ENCODE results near the gene KRT79.

Gene KRT79

GRCh38 chr12:52836042-52836466 lies 1.9 kb upstream of the KRT79 start:
- Histone ChIP-seq H3K4me2 (ENCODE audit: low read length) (no peak overlapping the region), H3K9ac (ENCODE audit: low read length) (no peak overlapping the region), H3K4me1 (ENCODE audit: insufficient read depth, low read length, severe bottlenecking) (no peaks in the 10 kb centered on the region), H3K36me3 (ENCODE audit: insufficient read depth, low read length) (no peaks in the 10 kb centered on the region), H3F3A (ENCODE audit: insufficient read depth, low read length) (no peaks in the 10 kb centered on the region), H3K4me3 (ENCODE audit: low read depth, low read length, poor library complexity, severe bottlenecking) (no peak overlapping the region), H3K27ac (ENCODE audit: low read depth, low read length, poor library complexity, severe bottlenecking) (no peak overlapping the region), H3K79me2 (ENCODE audit: insufficient read depth, low read length) (no peaks in the 10 kb centered on the region), H3K9me2 (ENCODE audit: low read depth, low read length) (no peaks in the 10 kb centered on the region), H3K9me3 (ENCODE audit: low read length) (no peaks in the 10 kb centered on the region), H2AFZ (ENCODE audit: low read length) (no peak overlapping the region), H4K20me1 (ENCODE audit: insufficient read depth, low read length) (no peaks in the 10 kb centered on the region), H3K27me3 (ENCODE audit: insufficient read depth, low read length) (peaks cover 9% of the 10 kb centered on the region; the same call in 1 of the 2 replicates)
- TF ChIP-seq CTCF (IDR thresholded peaks at IDR 0.05; ENCODE audit: low read length) (no peak), EZH2 (IDR thresholded peaks at IDR 0.05; ENCODE audit: borderline replicate concordance, low read length) (no peak)

- no peaks in the 10 kb centered on the region for H3K79me2 ChIP-seq (ENCODE audit: insufficient read depth, low read length)
- H3K4me3 ChIP-seq (ENCODE audit: low read depth, low read length, poor library complexity, severe bottlenecking), result no peak overlapping the region
- TF ChIP-seq EZH2 (IDR thresholded peaks at IDR 0.05; ENCODE audit: borderline replicate concordance, low read length) (no peak), CTCF (IDR thresholded peaks at IDR 0.05; ENCODE audit: low read length) (no peak)
- peaks cover 9% of the 10 kb centered on the region; the same call in 1 of the 2 replicates for H3K27me3 ChIP-seq (ENCODE audit: insufficient read depth, low read length)
- no peak overlapping the region for H3K4me2 ChIP-seq (ENCODE audit: low read length)
- no peak overlapping the region for H2AFZ ChIP-seq (ENCODE audit: low read length)
- no peaks in the 10 kb centered on the region for H3K4me1 ChIP-seq (ENCODE audit: insufficient read depth, low read length, severe bottlenecking)
- no peaks in the 10 kb centered on the region for H3F3A ChIP-seq (ENCODE audit: insufficient read depth, low read length)
- H3K9me3 ChIP-seq (ENCODE audit: low read length), result no peaks in the 10 kb centered on the region
- H4K20me1 ChIP-seq (ENCODE audit: insufficient read depth, low read length), result no peaks in the 10 kb centered on the region
- H3K9ac ChIP-seq (ENCODE audit: low read length), result no peak overlapping the region
- H3K27ac ChIP-seq (ENCODE audit: low read depth, low read length, poor library complexity, severe bottlenecking), result no peak overlapping the region
- no peaks in the 10 kb centered on the region for H3K9me2 ChIP-seq (ENCODE audit: low read depth, low read length)
- H3K36me3 ChIP-seq (ENCODE audit: insufficient read depth, low read length), result no peaks in the 10 kb centered on the region
Observed at GRCh38 chr12:52835271-52836041, 1.3 kb upstream of the KRT79 start.

GRCh38 chr12:52834727-52835001 lies 553 bp upstream of the KRT79 start:
- no peak for TF ChIP-seq CTCF (IDR thresholded peaks at IDR 0.05; ENCODE audit: low read length)
- TF ChIP-seq EZH2 (IDR thresholded peaks at IDR 0.05; ENCODE audit: borderline replicate concordance, low read length), result no peak
- H3K27ac ChIP-seq (ENCODE audit: low read depth, low read length, poor library complexity, severe bottlenecking), result no peak overlapping the region
- H2AFZ ChIP-seq (ENCODE audit: low read length), result no peak overlapping the region
- H3K79me2 ChIP-seq (ENCODE audit: insufficient read depth, low read length), result no peaks in the 10 kb centered on the region
- H3K4me1 ChIP-seq (ENCODE audit: insufficient read depth, low read length, severe bottlenecking), result no peaks in the 10 kb centered on the region
- no peak overlapping the region for H3K9ac ChIP-seq (ENCODE audit: low read length)
- peaks cover 9% of the 10 kb centered on the region; the same call in 1 of the 2 replicates for H3K27me3 ChIP-seq (ENCODE audit: insufficient read depth, low read length)
- H3K9me2 ChIP-seq (ENCODE audit: low read depth, low read length), result no peaks in the 10 kb centered on the region
- H3K36me3 ChIP-seq (ENCODE audit: insufficient read depth, low read length), result no peaks in the 10 kb centered on the region
- H3K4me2 ChIP-seq (ENCODE audit: low read length), result no peak overlapping the region
- H3K4me3 ChIP-seq (ENCODE audit: low read depth, low read length, poor library complexity, severe bottlenecking), result no peak overlapping the region
- H3F3A ChIP-seq (ENCODE audit: insufficient read depth, low read length), result no peaks in the 10 kb centered on the region
- no peaks in the 10 kb centered on the region for H3K9me3 ChIP-seq (ENCODE audit: low read length)
- H4K20me1 ChIP-seq (ENCODE audit: insufficient read depth, low read length), result no peaks in the 10 kb centered on the region

Measured in OCI-LY1 (cell line).